Neuronal stem cell (in vitro differentiated cells): ENCODE results near the gene LRRC74A.
"Not testable (repeated sequence)": the region's sequence is repeated elsewhere in the genome, so short reads cannot be mapped to it uniquely, and the experiment has no call there.

Experiments
- DNase-seq: peaks from one replicate; pipeline ENCODE4 v3.0.0-alpha.2; 2013; ENCODE audit warnings: low spot score
- H2AFZ ChIP-seq: one replicate; pipeline ENCODE4 v1.6.1; 2013; ENCODE audit warnings: mild to moderate bottlenecking, low read length, inconsistent platforms
- H2AK5ac ChIP-seq: 2 replicates; pipeline ENCODE4 v1.6.1; 2013; ENCODE audit warnings: low read depth, mild to moderate bottlenecking, inconsistent platforms, low read length, moderate library complexity, mixed read lengths
- H2BK120ac ChIP-seq: 2 replicates; pipeline ENCODE4 v1.6.1; 2013; ENCODE audit warnings: low read depth, mild to moderate bottlenecking, inconsistent platforms, low read length, moderate library complexity, mixed read lengths
- H2BK12ac ChIP-seq: one replicate; pipeline ENCODE4 v1.6.1; 2013; ENCODE audit warnings: low read length, inconsistent platforms
- H2BK15ac ChIP-seq: 2 replicates; pipeline ENCODE4 v1.6.1; 2013; ENCODE audit warnings: mild to moderate bottlenecking, low read length, inconsistent platforms, mixed read lengths
- H2BK5ac ChIP-seq: one replicate; pipeline ENCODE4 v1.6.1; 2013; ENCODE audit warnings: inconsistent platforms, mild to moderate bottlenecking, low read length, moderate library complexity
- H3K14ac ChIP-seq: one replicate; pipeline ENCODE4 v1.6.1; 2013; ENCODE audit warnings: low read length, inconsistent platforms
- H3K18ac ChIP-seq: 2 replicates; pipeline ENCODE4 v1.6.1; 2013; ENCODE audit warnings: low read length, inconsistent platforms
- H3K23ac ChIP-seq: 2 replicates; pipeline ENCODE4 v1.6.1; 2013; ENCODE audit warnings: low read depth, mild to moderate bottlenecking, mixed read lengths, low read length, inconsistent platforms; ENCODE audit not compliant: poor library complexity
- H3K27ac ChIP-seq: replicated peaks from 3 replicates; pipeline ENCODE4 v1.5.1; 2013; ENCODE audit warnings: low read length, inconsistent platforms
- H3K27me3 ChIP-seq, 3 experiments: 2 replicates each; pipeline ENCODE4 v1.6.1; 2013; ENCODE audit warnings: low read length in 3 of 3, mild to moderate bottlenecking in 2 of 3, inconsistent platforms in 1 of 3, low read depth in 1 of 3, mixed read lengths in 1 of 3, moderate library complexity in 1 of 3; ENCODE audit not compliant: control insufficient read depth in 3 of 3, insufficient read depth in 3 of 3
- H3K36me3 ChIP-seq, 2 donors: replicated peaks in 1 of 2; 2 replicates each; pipeline ENCODE4 v1.6.1; 2013; ENCODE audit warnings: low read length in 2 of 2; ENCODE audit not compliant: control insufficient read depth in 2 of 2, insufficient read depth in 2 of 2
- H3K4ac ChIP-seq: 2 replicates; pipeline ENCODE4 v1.6.1; 2013; ENCODE audit warnings: inconsistent platforms, mild to moderate bottlenecking, low read length, moderate library complexity
- H3K4me1 ChIP-seq, 2 donors: 1 replicate in 1 of 2; 2 replicates in 1 of 2; pipeline ENCODE4 v1.6.1; 2013; ENCODE audit warnings: low read length in 2 of 2, low read depth in 1 of 2; ENCODE audit not compliant: control insufficient read depth in 2 of 2, insufficient read depth in 1 of 2
- H3K4me2 ChIP-seq: one replicate; pipeline ENCODE4 v1.6.1; 2013; ENCODE audit warnings: mild to moderate bottlenecking, low read length, inconsistent platforms; ENCODE audit not compliant: insufficient read depth, poor library complexity, severe bottlenecking
- H3K4me3 ChIP-seq, 2 donors: 2 replicates each; pipeline ENCODE4 v1.5.1; 2013; ENCODE audit warnings: low read length in 2 of 2, mild to moderate bottlenecking in 2 of 2, inconsistent platforms in 1 of 2, moderate library complexity in 1 of 2
- H3K79me1 ChIP-seq: one replicate; pipeline ENCODE4 v1.6.1; 2013; ENCODE audit warnings: low read depth, mild to moderate bottlenecking, inconsistent platforms, low read length, moderate library complexity
- H3K9ac ChIP-seq: one replicate; pipeline ENCODE4 v1.6.1; 2013; ENCODE audit warnings: mild to moderate bottlenecking, low read depth, low read length, inconsistent platforms; ENCODE audit not compliant: poor library complexity
- H3K9me3 ChIP-seq, 2 donors: replicated peaks in 1 of 2; 2 replicates each; pipeline versions ENCODE3 to v1.6.1; 2013; ENCODE audit warnings: low read length in 2 of 2, mild to moderate bottlenecking in 2 of 2, inconsistent platforms in 1 of 2, low read depth in 1 of 2, mixed read lengths in 1 of 2, moderate library complexity in 1 of 2; ENCODE audit not compliant: control insufficient read depth in 2 of 2, insufficient read depth in 1 of 2
- H4K8ac ChIP-seq: one replicate; pipeline ENCODE4 v1.6.1; 2013; ENCODE audit warnings: low read depth, mild to moderate bottlenecking, inconsistent platforms, low read length, moderate library complexity
- H4K91ac ChIP-seq: one replicate; pipeline ENCODE4 v1.6.1; 2013; ENCODE audit warnings: low read length, low read depth, mild to moderate bottlenecking, inconsistent platforms; ENCODE audit not compliant: poor library complexity
- WGBS, 2 donors: extraction: QIAGEN DNeasy Blood & Tissue Kit; methylation state at CpG; one replicate each; pipeline ENCODE4 v1.1.7; 2013; ENCODE audit warnings: missing lambda C conversion rate in 2 of 2, mixed read lengths in 1 of 2; ENCODE audit not compliant: insufficient read length in 2 of 2, insufficient replicate concordance in 1 of 2; ENCODE audit errors: extremely low coverage in 2 of 2; 5-methylcytosine and 5-hydroxymethylcytosine counted together

LRRC74A gene

DNA sequence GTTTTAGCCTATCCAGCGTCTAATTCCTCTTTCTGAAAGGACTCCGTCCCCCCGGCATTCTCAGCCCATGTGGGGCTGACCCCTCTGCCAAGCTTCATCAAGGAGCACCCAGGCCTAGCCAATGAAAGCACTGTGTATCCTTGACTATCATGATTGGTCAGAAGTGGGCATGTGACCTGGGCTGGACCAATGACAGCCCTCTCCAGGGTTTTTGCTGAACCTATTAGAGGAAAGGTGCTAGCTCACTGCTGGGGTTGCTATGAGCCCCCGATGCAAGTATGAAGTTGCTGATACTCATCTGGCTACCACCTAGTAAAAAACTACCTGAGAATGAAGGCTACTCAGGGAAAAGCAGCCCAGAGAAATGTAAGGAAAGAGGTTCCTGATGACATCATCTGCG, 68.1 kb downstream of the LRRC74A start:
- no peak overlapping the region for H4K8ac ChIP-seq
- H3K27me3 ChIP-seq = no peaks in the 10 kb centered on the region
- H2BK15ac ChIP-seq = no peak overlapping the region
- no peaks in the 10 kb centered on the region for H3K9me3 ChIP-seq
- no peak overlapping the region for H2AK5ac ChIP-seq
- no peak overlapping the region for H2BK12ac ChIP-seq
- no CpG with 5 or more reads among the region's 5 CpGs for WGBS, 2 donors
- H3K27ac ChIP-seq = no peak overlapping the region
- H3K79me1 ChIP-seq = no peaks in the 10 kb centered on the region
- H3K4me2 ChIP-seq = no peak overlapping the region
- no peak overlapping the region for H4K91ac ChIP-seq
- H3K4me1 ChIP-seq = no peaks in the 10 kb centered on the region
- no peak overlapping the region for H3K9ac ChIP-seq
- H2BK5ac ChIP-seq = no peak overlapping the region
- no peak for DNase-seq
- no peak overlapping the region for H2AFZ ChIP-seq
- no peak overlapping the region for H3K23ac ChIP-seq
- no peaks in the 10 kb centered on the region for H3K36me3 ChIP-seq
- H3K14ac ChIP-seq = no peak overlapping the region
- no peak overlapping the region for H3K4me3 ChIP-seq
- no peak overlapping the region for H3K18ac ChIP-seq
- H2BK120ac ChIP-seq = no peak overlapping the region
- no peak overlapping the region for H3K4ac ChIP-seq

DNA sequence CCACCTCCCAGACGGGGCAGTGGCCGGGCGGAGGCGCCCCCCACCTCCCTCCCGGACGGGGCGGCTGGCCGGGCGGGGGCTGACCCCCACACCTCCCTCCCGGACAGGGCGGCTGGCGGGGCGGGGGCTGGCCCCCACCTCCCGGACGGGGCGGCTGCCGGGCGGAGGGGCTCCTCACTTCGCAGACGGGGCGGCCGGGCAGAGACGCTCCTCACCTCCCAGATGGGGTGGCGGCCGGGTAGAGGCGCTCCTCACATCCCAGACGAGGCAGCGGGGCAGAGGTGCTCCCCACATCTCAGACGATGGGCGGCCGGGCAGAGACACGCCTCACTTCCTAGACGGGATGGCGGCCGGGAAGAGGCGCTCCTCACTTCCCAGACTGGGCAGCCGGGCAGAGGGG, 71.8 kb downstream of the LRRC74A start:
- H4K8ac ChIP-seq, H2AFZ ChIP-seq, H3K14ac ChIP-seq, H3K4ac ChIP-seq, H3K4me2 ChIP-seq, H3K79me1 ChIP-seq, H3K9ac ChIP-seq, H2BK15ac ChIP-seq, H3K27me3 ChIP-seq, H2BK120ac ChIP-seq, H3K23ac ChIP-seq, H3K9me3 ChIP-seq, H3K4me3 ChIP-seq, H4K91ac ChIP-seq, H2AK5ac ChIP-seq, H2BK5ac ChIP-seq, H3K36me3 ChIP-seq, H3K27ac ChIP-seq, DNase-seq, H2BK12ac ChIP-seq, H3K18ac ChIP-seq: not testable (repeated sequence)
- no CpG with 5 or more reads among the region's 37 CpGs for WGBS, 2 donors
- peaks cover 6 to 10% of the 10 kb centered on the region in 2 donors for H3K4me1 ChIP-seq

DNA sequence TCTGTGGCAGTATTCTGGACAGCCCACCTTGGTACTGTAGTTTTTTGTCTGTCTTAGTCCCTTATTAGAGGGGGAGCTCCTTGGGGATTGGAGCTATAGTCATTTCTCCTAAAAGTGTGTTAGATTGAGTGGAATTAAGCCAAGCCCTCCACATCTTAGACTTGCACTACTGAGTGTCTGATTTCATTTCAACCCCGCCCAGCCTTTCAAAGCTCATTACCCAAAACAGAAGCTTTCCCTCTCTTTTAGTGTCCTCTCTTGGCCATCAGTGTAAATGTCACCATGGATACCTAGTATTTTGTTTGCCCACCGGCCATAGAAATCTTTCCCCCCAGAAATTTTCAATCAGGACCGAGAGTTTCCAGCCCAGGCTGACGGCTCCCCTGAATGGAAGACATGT, 74.5 kb downstream of the LRRC74A start:
- Histone ChIP-seq H2BK15ac (no peak overlapping the region), H3K36me3 (no peaks in the 10 kb centered on the region), H3K27ac (no peak overlapping the region), H3K4ac (no peak overlapping the region), H4K91ac (no peak overlapping the region), H3K4me3 (no peak overlapping the region), H3K27me3 (no peaks in the 10 kb centered on the region), H3K9me3 (no peaks in the 10 kb centered on the region), H3K23ac (no peak overlapping the region), H3K4me2 (no peak overlapping the region), H3K9ac (no peak overlapping the region), H2AK5ac (no peak overlapping the region), H2BK120ac (no peak overlapping the region), H3K79me1 (no peaks in the 10 kb centered on the region), H2BK12ac (no peak overlapping the region), H3K14ac (no peak overlapping the region), H2BK5ac (no peak overlapping the region), H4K8ac (no peak overlapping the region), H3K18ac (no peak overlapping the region), H2AFZ (no peak overlapping the region), H3K4me1 (peaks cover 14 to 20% of the 10 kb centered on the region in 2 donors)
- no peak for DNase-seq
- no CpG with 5 or more reads among the region's 4 CpGs for WGBS, 2 donors

DNA sequence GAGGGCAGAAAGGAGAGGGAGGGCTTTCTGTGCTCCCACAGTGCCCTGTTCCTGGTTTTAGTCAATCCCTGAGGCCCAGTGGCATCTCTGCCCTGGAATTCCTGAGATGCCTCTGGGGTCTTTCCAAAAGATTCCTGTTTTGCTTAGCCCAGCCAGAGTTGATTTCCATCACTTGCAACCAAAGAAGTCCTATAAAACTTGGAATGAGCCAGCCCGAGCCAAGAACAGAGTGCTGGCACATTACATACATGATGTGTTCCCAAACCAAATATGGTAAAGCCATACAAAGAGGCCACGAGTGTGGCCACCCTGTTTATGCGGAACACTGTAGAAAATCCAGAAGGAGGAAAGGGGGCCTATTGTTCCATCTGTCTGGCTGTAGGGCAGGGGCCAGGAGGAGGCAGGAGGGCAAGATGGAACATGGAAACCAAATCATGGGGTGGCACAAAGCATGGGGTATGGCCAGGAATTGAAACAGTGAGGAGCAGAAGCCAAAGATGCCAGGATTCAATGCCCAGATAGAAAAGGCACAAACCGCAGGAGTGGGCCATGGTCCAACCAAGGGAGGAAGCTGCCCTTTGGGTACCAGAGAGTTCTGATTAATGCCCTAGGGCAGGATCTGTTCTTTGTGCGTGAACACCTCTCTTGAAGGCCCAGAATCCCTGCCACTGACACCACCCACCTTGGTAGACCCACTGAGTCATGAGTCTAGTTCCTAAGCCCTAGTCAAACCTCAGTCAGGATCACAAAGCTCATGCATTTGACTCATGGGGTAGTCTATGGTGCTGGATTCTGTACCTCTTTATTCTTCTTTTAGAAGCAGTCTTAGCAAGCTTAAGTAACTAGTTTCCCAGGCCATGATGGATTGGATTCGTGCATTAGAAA, 75.2 kb downstream of the LRRC74A start:
- Histone ChIP-seq H3K4me2 (no peak overlapping the region), H2AFZ (no peak overlapping the region), H3K79me1 (no peaks in the 10 kb centered on the region), H4K91ac (no peak overlapping the region), H2AK5ac (no peak overlapping the region), H3K9me3 (no peaks in the 10 kb centered on the region), H2BK5ac (no peak overlapping the region), H3K36me3 (no peaks in the 10 kb centered on the region), H3K9ac (no peak overlapping the region), H3K4ac (no peak overlapping the region), H2BK15ac (no peak overlapping the region), H2BK12ac (no peak overlapping the region), H3K14ac (no peak overlapping the region), H3K4me3 (no peak overlapping the region), H3K27me3 (no peaks in the 10 kb centered on the region), H3K18ac (no peak overlapping the region), H3K4me1 (peaks cover 14 to 20% of the 10 kb centered on the region in 2 donors), H2BK120ac (no peak overlapping the region), H3K23ac (no peak overlapping the region), H4K8ac (no peak overlapping the region), H3K27ac (no peak overlapping the region)
- no CpG with 5 or more reads among the region's 6 CpGs for WGBS, 2 donors
- DNase-seq = no peak
